Left renal pelvis (tissue), 4 donors: Measurements from ENCODE around the gene CHN2. TPM values are rescaled to one million over a fixed set of nuclear protein-coding genes. Genes with fewer than 3 reads are reported as not detected.

Experiments used
- DNase-seq, 4 donors: peaks; one replicate each; pipeline ENCODE4 v3.0.0-alpha.2; 2013; ENCODE audit warnings: low read depth in 4 of 4, low spot score in 3 of 4
- polyA plus RNA-seq, 4 donors: library from polyadenylated mRNA; unstranded; fragments of 120-200 nt; gene quantifications; one replicate each; pipeline ENCODE4 v1.2.1, GENCODE V29; 2013; ENCODE audit not compliant: insufficient read length in 4 of 4

Gene CHN2
- polyA plus RNA-seq, 4 donors: 11.3 to 21.8 (median 18.7) TPM

DNA sequence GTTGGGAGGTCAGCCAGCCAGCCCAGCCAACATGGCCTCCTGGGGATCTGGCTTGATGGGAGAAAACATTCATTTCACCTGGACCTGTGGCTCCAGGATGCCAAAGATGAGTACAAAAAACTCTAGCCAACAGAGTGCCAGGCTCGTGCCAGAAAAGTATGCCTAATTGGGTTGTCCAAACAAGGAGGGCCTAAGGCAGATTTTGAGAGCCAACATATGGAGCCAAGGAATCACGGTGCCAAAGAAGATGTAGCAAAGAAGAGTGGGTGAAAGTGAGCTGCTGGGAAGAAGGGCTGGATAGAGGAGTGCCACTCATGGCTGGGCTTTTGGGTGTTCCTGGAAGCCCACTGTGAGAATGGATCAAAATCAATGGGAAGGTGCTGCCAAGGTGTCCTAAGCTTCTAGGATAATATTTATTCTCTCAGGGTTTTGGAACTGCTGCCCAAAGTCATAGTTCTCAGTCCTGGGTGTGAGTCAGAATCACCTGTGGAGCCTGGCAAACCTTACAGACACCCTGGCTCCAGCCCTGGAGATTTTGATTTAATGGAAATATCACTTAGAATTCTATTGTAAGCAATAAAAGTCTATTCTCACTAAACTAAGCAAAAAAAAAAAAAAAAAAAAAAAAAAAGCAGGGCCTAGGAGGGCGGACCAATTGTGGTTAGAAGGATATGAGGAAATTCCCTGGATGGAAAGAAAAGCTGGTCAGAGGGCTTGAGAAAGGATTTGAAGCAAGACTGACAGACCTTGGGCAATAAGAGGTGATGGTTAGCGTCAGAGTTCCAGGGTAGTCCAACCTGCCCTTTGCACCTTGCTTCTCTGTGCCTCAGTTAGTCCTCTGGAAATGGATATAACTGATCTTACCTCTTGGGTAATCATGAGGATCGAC is 186.9 kb downstream of the CHN2 start:
- DNase-seq: no peak

DNA sequence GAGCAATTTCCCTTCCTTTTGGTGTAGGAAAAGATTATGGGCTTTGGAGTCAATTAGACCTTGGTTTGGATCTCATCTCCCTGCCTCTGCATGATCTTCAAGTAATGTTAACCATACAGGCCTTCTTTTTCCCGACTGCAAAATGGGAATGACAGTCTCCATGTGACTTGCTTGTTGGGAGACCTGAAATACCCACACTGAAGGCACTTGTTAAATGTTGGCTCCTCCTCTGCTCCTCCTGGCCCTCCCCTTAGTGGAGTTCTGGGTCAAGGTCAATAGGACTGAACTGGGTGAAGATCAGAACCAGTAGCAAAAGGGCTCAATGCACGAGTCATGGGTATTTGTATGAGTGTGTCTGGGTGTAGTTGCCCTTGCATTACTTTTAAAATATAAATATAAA is 189.7 kb downstream of the CHN2 start:
- no peak for DNase-seq

DNA sequence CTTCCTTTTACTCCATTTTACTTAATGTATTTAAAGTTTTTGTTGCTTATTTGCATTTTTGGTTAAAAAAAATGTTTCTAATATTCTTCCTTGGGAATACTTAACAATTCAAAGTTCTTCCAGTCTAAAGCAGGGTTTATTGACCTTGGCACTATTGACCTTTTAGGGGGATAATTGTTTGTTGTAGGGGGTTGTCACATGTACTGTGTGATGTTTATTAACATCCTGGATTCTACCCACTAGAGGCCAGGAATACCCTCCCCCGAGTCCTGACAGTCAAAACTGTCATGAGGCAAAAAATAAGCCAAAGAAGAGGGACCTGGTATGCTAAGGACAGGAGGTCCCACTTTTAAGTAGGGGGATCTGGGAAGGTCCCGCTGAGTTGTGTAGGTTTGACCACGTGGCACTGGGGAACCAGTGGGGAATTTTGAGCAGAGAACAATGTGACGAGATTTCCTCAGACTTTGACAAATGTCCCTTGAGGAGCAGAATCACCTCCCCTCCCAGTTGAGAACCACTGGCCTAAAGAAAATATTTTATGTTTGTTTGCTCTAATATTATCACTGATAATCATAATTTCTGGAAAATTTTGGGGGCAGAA is 190.7 kb downstream of the CHN2 start:
- DNase-seq: no peak

DNA sequence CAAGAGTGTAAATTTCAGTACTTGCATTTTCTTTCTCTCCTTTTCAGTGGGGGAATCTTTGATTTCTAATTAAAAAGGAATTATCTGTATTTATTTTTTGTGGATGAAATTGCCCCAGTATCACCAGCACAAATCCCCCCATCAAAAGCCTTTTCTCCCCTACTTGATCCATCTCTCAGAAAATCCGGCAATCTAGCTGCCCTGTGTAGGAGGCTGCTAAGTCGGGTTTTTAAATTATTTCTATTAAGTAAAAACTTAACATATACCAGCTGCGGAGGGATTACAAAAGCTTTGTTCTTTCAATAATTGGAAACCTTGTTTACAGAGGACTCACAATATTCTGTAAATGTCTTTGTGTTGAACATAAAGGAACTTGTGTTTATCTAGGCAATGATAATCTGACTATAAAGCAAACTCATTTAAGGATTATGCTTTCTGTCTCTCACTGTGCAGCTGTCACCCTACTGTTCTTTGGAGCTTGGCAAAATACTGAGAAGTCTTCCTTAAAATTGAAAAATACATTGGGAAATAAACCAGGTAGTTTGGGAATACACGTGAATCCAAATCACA is 191.7 kb downstream of the CHN2 start:
- no peak for DNase-seq

DNA sequence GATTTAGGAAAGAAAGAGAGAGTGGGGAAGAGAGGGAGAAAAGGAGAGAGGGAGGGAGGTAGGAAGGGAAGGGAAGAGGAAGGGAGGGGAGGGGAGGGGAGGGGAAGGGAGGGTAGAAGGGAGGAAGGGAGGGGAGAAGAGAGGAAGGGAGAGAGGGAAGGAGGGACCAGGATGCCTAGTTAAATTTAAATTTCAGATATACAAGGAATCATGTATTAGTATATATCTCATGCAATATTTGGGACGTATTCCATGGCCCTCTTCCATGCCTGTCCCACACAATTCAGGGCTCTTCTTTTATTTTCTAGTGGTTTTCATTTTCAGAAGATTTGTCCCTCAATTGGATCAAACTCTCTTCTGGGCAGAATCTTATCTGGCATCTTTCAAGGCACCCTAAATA is 196.7 kb downstream of the CHN2 start:
- no peak for DNase-seq

DNA sequence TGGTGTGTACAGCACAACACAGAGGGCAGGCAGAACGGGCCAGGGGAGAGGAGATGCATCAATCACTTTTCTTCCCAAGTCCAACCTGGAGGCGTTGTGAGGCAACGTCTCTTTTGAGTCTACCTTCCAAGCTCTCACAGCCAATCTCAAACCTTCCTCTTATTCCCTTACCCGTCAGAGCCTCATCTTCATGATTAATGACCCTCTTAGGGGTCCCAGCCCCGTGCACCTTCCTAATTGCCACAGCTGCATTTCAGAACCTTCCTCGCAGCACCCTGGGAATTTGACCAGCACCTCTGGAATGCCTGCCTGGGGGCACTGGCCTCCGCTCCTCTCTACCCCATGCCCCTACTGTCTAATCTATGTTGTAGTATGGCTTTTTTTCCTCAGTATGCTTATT is 199.7 kb downstream of the CHN2 start:
- no peak for DNase-seq

DNA sequence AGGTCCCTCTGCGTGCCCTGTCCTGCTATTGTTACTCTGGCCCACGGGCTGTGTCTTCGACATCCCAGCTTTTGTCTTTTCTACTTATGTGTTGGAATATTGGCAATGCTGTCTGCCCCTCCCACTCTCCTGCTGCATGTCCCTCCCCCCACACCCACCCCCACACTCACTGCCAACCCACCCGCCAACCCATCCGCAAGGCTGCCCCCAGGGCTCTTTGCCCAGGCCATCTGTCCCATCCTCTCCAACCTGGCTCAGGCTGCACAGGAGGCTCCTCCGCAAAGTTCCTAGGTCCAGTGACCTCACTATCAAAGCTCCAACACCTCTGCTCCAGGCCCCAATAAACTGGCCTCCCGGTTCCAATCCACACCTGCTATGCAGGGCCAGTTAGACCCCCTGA is 202.0 kb downstream of the CHN2 start:
- no peak for DNase-seq

DNA sequence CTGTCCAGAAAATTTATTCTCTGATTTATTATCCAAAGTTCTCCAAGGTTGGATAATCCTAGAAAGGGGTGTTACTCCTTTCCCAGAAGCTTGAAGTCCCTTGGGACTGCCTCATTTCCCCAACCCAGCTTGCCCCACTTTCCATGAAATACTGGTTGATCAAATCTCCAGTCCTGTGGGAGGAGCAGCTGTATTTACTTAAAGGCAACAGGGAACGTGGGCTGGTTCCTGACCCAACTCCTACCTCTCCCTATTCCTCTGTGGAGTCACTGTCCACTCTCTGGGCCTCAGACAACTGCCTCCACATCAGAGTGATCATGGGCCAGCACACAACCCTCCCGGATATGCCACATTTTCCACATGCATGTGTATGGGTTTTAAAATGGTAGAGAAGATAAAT is 202.8 kb downstream of the CHN2 start:
- no peak for DNase-seq

DNA sequence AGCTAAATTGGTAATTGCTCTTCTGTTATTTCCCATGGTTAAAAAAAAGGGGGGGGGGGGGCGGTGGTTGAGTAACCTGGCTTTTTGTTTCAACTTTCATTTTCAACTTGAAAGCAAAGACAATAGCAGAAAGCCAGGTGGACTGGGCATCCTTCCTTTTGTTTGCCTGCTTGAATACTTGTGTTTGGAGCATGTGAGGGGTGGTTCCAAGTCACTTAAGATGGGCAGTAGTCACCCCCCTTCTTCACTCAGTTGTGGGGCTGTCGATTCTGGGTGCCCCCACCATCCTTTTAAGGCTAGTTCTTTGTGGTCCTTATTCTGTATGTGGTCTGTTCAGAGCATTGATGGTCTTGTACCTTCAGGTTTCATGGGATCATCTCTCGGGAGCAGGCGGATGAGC is 203.4 kb downstream of the CHN2 start:
- no peak for DNase-seq

DNA sequence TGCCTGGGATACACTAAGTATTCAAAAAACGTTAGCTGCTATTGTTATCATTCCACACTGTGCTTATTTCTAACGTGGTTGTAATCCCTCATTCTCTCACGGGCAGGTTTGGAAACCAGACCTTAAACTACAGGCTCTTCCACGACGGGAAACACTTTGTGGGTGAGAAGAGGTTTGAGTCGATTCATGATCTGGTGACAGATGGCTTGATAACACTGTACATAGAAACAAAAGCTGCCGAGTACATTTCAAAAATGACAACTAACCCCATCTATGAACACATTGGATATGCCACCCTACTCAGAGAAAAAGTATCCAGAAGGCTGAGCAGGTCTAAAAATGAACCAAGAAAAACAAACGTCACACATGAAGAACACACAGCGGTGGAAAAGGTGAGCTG is 205.9 kb downstream of the CHN2 start:
- DNase-seq: no peak

DNA sequence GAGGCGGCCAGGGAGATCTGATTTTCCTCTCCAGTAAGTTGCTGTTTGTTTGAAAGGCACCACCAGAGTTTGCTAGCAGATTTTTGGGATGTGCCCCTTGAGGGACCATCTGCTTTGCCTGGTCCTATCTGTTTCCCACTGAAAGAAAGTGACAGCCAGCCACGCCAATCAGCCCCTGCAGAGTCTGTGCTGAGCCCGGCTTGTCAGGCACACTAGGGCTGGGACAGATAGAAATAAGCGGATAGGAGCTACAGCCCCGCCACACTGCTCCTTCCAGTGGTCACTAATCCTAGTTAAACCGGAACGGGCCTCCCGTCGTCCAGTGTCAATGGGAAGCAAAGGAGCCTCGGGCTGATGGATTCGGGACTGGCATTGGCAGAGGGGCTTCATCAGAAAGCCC is 207.2 kb downstream of the CHN2 start:
- no peak for DNase-seq

DNA sequence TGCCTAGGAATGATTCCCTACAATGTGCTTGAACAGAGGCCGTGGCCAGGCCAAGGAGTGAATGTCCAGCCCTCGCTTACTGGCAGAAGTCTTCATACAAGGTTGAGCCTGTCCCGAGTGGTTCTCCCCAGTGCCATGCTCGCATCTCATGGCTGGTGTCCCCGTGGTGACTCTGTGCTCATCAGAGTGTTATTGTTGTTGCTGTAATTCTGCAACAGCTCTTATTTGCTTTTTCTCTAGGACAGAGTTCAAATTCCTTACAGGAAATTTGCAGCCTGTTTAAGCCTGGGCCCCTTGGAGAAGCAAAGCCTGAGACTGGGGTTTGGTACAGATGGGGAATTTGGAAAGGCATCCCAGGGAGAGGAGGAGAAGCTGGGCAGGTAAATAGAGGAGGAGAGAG is 211.3 kb downstream of the CHN2 start:
- no peak for DNase-seq

DNA sequence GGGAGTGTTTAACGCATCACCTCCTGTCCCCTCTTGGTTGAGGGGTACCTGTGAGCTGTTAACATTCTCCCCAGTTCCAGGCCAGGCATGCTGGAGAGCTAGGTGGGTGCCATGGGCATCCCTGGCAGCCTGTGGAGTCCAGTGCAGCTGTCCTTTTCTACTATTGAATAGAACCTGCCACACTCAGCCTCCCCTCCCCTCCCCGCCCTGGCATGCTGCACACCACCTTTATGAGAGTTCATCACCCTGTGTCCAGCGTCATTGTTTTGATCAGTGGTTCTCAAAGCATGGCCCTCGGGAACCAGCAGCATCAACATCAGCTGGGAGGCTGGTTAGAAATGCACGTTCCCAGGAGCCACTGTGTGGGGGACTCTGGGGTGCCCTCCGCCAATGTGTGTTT is 211.8 kb downstream of the CHN2 start:
- DNase-seq: no peak

DNA sequence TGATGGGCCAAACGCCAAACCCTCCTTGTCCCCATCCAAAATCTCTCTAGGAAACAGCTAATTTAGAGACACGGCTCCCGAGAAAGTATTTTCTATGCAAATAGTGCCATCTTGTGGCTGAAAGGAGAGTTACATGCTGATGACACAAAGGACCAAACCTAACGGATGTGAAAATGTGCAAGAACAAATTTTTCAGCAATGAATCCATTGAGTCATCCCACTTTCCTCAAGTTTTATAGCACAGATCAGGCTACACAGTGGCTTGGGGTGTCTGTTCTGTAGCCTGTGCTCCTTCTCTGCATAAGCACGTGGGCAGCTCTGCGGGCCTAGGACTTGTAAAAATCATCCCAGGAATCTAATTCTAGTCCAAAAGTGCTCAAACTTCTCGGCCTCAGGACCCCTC is 214.3 kb downstream of the CHN2 start:
- DNase-seq: peak; percentile 61 to 65 (median 63)

DNA sequence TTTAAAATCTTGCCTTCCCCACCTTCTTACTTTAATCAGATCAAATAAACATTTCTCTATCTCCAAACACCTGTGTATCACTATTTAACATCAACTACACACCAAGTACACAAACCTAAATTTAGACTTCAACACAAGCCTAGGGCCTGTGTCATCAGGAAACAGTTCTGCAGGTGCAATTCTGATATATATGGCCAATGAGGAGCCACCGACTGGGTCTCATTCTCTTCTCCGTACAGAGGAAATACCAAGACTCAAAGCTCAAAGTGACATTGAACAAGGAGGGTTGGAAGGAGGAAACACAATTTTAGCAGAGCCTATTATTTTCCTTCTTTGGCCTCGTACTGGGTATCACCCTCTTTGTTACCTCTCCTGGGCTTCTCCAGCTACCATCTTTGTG is 216.4 kb downstream of the CHN2 start:
- DNase-seq: no peak

DNA sequence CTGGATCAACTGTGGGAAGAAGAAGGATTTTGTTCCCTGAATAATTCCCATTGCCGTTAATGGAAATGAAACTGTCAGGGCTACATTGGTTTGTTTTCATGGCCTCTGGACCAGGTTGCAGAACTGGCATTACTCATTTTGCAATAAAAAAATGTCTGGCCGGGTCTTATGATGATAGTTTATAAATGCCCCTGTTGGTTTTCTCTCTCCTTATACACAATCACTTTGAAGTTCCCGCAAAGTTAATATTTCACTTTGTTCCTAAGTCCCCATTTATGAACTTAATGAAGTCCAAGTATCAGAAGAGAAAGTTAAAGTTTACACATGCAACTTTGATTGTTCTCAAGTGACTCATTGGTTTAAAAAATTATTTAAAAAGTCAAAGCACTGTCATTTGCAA is 218.3 kb downstream of the CHN2 start:
- peak in 1 of 4 donors; percentile 22 for DNase-seq

DNA sequence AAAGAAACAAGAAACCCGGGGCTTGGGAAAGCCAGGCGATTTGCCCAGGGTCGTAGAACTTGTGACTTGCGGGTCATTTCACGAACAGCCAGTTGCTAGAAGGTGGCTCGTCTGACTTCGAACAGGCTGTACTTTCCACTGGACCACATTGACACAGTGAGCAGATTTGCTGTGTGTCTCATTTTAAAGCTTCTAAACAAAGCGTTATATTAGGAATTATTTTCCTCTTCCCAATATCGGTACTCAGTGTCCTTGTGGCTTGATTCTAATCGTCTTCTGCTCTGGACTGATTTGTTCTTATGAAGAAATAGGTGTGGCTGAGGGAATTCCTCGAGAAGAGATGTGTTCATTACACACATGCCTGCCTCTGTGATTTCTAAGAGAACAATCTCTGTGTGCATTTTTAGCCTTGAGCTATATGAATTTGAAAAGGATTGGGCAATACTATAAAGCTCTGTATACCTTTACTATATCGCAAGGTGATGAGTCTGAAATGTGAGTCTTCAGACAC is 219.1 kb downstream of the CHN2 start:
- DNase-seq: no peak

DNA sequence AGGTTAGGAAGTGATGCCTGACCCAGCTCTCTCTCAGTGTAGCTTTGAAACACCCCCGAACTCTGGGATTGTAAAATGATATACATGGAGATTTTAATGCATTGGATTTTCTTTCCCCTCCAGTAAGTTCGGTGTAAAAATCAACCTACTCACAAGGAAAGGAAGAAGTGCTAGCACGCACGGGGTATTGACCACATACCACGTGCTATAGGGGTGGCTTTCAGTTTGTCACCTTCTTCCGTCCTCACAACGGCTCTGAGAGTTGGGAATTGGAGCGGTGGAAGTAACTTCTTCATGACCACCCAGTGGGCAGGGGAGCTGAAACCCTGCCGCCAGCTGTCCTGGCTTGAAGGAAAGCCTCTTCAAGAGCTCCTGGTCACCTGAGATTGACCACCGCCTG is 219.6 kb downstream of the CHN2 start:
- DNase-seq: no peak

DNA sequence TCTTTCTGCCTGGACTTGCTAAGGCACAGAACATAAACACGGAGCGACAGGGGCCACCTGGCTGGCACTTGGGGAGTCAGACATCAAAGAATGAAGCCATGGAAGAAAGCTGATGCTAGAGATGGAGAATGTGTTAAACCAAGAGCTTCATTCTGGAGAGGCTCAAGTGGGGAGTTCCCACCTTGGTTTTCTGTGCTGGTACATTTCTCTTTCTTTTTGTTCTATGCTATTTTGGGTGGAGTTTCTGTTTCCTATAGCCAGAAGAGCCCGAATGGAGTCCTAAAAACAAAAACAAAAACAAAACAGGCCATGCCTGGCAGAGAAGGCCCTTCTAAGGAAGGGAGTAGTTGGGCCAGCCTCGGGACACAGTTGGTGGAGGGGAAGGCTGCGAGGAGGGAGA is 220.6 kb downstream of the CHN2 start:
- DNase-seq: no peak

DNA sequence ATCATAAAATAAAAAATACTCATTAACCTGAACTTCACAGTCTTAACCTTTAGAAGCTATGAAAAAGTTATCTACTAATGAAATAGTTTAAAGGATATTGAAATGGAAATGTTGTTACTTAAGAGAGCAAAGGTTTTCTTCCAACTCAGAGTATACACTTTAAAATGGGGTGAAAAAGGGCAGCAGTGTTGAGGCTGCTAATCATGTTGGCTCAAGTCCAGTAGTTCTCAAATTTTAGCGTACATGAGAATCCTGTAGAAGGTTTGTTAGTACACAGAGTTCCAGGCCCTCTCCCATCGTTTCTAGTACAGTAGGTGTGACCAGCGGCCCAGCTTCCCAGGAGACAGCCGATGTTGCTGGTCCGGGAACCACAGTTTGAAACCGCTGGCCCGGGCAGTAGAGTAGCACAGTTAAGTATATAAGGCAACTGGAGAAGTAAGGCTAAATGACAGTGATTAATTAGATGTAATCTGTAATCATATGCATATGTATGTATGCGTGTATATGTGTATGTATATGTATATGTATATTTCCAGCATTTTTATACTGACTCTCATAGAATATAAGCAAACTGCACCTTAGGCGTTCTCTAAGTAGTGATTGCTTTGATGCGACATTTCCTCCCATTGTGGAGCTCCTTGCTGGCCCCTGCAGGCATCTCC is 221.8 kb downstream of the CHN2 start:
- DNase-seq: no peak

DNA sequence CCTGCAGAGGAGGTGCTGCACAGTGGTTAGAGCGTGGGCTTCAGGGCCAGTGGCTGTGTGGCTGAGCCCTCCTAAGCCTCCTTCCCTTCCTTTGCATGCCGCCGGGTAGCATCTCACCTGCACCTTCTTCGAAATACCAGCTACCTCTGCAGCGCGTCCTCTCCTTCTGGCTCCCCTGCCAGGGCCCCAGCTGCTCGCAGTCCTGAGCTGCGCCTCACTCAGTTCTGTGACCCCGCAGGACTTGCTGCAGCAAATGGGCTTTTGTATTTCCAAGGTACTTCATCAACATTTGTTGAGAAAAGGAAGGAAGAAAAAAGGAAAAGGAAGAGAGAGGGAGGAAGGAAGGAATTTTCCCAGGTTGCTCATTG is 222.3 kb downstream of the CHN2 start:
- DNase-seq: no peak
